Trophoblast cell (in vitro differentiated cells and primary cell): ENCODE measurements around the gene TPX2.

Experiments used
- DNase-seq, 2 donors: peaks; one replicate each; pipeline ENCODE4 v3.0.0-alpha.2; 2016
- H2AFZ ChIP-seq: 2 replicates; pipeline ENCODE4 v1.6.1; 2013; ENCODE audit warnings: low read length, moderate library complexity, mild to moderate bottlenecking; ENCODE audit not compliant: insufficient read depth, poor library complexity
- H2AK5ac ChIP-seq: 2 replicates; pipeline ENCODE4 v1.6.1; 2013; ENCODE audit warnings: mild to moderate bottlenecking, low read length
- H2BK120ac ChIP-seq: 2 replicates; pipeline ENCODE4 v1.6.1; 2013; ENCODE audit warnings: low read length, mild to moderate bottlenecking, moderate library complexity; ENCODE audit not compliant: insufficient read depth, poor library complexity
- H2BK12ac ChIP-seq: 2 replicates; pipeline ENCODE4 v1.6.1; 2013; ENCODE audit warnings: mild to moderate bottlenecking, low read length, moderate library complexity
- H2BK5ac ChIP-seq: 2 replicates; pipeline ENCODE4 v1.6.1; 2013; ENCODE audit warnings: low read length, low read depth, moderate library complexity, mild to moderate bottlenecking; ENCODE audit not compliant: poor library complexity
- H3K14ac ChIP-seq: 2 replicates; pipeline ENCODE4 v1.6.1; 2013; ENCODE audit warnings: mild to moderate bottlenecking, low read length
- H3K18ac ChIP-seq: 2 replicates; pipeline ENCODE4 v1.6.1; 2013; ENCODE audit warnings: mild to moderate bottlenecking, low read length
- H3K23ac ChIP-seq: 2 replicates; pipeline ENCODE4 v1.6.1; 2013; ENCODE audit warnings: low read length
- H3K27ac ChIP-seq: 2 replicates; pipeline ENCODE4 v1.5.1; 2013; ENCODE audit warnings: low read depth, mild to moderate bottlenecking, inconsistent platforms, low read length, moderate library complexity
- H3K27me3 ChIP-seq: 2 replicates; pipeline ENCODE4 v1.6.1; 2013; ENCODE audit warnings: inconsistent platforms, mild to moderate bottlenecking, low read length, moderate library complexity; ENCODE audit not compliant: insufficient read depth
- H3K36me3 ChIP-seq, 2 experiments: 1 replicate in 1 of 2; 2 replicates in 1 of 2; pipeline ENCODE4 v1.6.1; 2013; ENCODE audit warnings: low read length in 2 of 2, mild to moderate bottlenecking in 2 of 2, moderate library complexity in 1 of 2; ENCODE audit not compliant: insufficient read depth in 2 of 2, control insufficient read depth in 1 of 2
- H3K4ac ChIP-seq: 2 replicates; pipeline ENCODE4 v1.6.1; 2013; ENCODE audit warnings: low read depth, mild to moderate bottlenecking, low read length, moderate library complexity
- H3K4me1 ChIP-seq, 2 experiments: 1 replicate in 1 of 2; 2 replicates in 1 of 2; pipeline ENCODE4 v1.6.1; 2013; ENCODE audit warnings: low read length in 2 of 2, mild to moderate bottlenecking in 2 of 2, moderate library complexity in 1 of 2; ENCODE audit not compliant: insufficient read depth in 2 of 2, control insufficient read depth in 1 of 2
- H3K4me2 ChIP-seq: 2 replicates; pipeline ENCODE4 v1.6.1; 2013; ENCODE audit warnings: inconsistent platforms, mild to moderate bottlenecking, low read length, moderate library complexity
- H3K4me3 ChIP-seq: 2 replicates; pipeline ENCODE4 v1.5.1; 2013; ENCODE audit warnings: mild to moderate bottlenecking, low read depth, low read length, inconsistent platforms
- H3K79me1 ChIP-seq: one replicate; pipeline ENCODE4 v1.6.1; 2013; ENCODE audit warnings: low read length
- H3K79me2 ChIP-seq: 2 replicates; pipeline ENCODE4 v1.6.1; 2013; ENCODE audit warnings: low read length, mild to moderate bottlenecking; ENCODE audit not compliant: control insufficient read depth, insufficient read depth, poor library complexity
- H3K9ac ChIP-seq: 2 replicates; pipeline ENCODE4 v1.6.1; 2013; ENCODE audit warnings: mild to moderate bottlenecking, low read length
- H3K9me3 ChIP-seq: 2 replicates; pipeline ENCODE4 v1.6.1; 2013; ENCODE audit warnings: low read depth, mild to moderate bottlenecking, control low read depth, inconsistent platforms, low read length; ENCODE audit not compliant: insufficient read depth
- H4K12ac ChIP-seq: 2 replicates; pipeline ENCODE4 v1.6.1; 2013; ENCODE audit warnings: low read depth, mild to moderate bottlenecking, low read length, moderate library complexity
- H4K8ac ChIP-seq: 2 replicates; pipeline ENCODE4 v1.6.1; 2013; ENCODE audit warnings: low read depth, mild to moderate bottlenecking, low read length, moderate library complexity
- H4K91ac ChIP-seq: one replicate; pipeline ENCODE4 v1.6.1; 2013; ENCODE audit warnings: low read depth, mild to moderate bottlenecking, low read length, moderate library complexity
- WGBS: extraction: QIAGEN DNeasy Blood & Tissue Kit; methylation state at CpG from one replicate; pipeline ENCODE4 v1.1.7; 2013; ENCODE audit warnings: missing lambda C conversion rate; ENCODE audit not compliant: insufficient read length, insufficient coverage; ENCODE audit errors: extremely low coverage; 5-methylcytosine and 5-hydroxymethylcytosine counted together

The TPX2 gene

GRCh38 chr20:31785089-31785488 is 46.0 kb downstream of the TPX2 start:
- Histone ChIP-seq H3K18ac (no peak overlapping the region), H3K79me1 (no peaks in the 10 kb centered on the region), H3K23ac (no peak overlapping the region), H3K36me3 (peaks cover 31 to 50% of the 10 kb centered on the region in 2 experiments), H3K4me1 (no peaks in the 10 kb centered on the region), H3K27me3 (no peaks in the 10 kb centered on the region), H2BK12ac (no peak overlapping the region), H3K4ac (no peak overlapping the region), H3K27ac (no peak overlapping the region), H4K91ac (no peak overlapping the region), H3K4me3 (no peak overlapping the region), H3K14ac (no peak overlapping the region), H2BK5ac (no peak overlapping the region), H2AFZ (no peak overlapping the region), H2AK5ac (no peak overlapping the region), H3K9me3 (no peaks in the 10 kb centered on the region), H4K8ac (no peak overlapping the region), H3K79me2 (no peaks in the 10 kb centered on the region), H3K9ac (no peak overlapping the region), H4K12ac (no peak overlapping the region), H2BK120ac (no peak overlapping the region), H3K4me2 (no peak overlapping the region)
- WGBS: no CpG with 5 or more reads among the region's 3 CpGs
- no peak for DNase-seq

DNA sequence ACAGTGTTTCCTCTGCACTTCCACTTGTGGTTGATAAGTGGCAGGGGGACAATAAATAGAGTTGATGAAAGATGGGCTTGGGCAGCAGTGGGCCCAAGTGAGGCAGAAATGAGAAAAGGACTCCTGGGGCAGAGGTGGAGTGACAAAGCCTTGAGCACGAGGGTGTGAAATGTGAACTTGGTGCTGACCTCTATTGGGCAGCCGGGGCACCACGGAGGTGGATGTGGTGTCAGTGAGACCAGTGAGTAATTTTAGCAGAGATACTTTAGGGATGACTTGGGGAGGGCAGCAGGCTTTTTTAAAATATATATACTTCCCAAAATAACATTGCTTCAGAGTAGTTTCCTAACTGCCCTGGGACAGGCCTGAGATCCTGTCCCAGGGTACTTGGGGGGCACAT is 49.5 kb downstream of the TPX2 start:
- no CpG with 5 or more reads among the region's 3 CpGs for WGBS
- H3K79me2 ChIP-seq: no peaks in the 10 kb centered on the region
- H2AFZ ChIP-seq: no peak overlapping the region
- no peak for DNase-seq
- H3K9ac ChIP-seq: peak overlapping the region; percentile 33
- H3K4me2 ChIP-seq: no peak overlapping the region
- no peak overlapping the region for H3K4me3 ChIP-seq
- H3K14ac ChIP-seq: no peak overlapping the region
- no peaks in the 10 kb centered on the region for H3K4me1 ChIP-seq
- H2AK5ac ChIP-seq: no peak overlapping the region
- no peaks in the 10 kb centered on the region for H3K27me3 ChIP-seq
- H2BK5ac ChIP-seq: no peak overlapping the region
- no peaks in the 10 kb centered on the region for H3K79me1 ChIP-seq
- H4K91ac ChIP-seq: no peak overlapping the region
- no peak overlapping the region for H4K8ac ChIP-seq
- H3K27ac ChIP-seq: no peak overlapping the region
- H4K12ac ChIP-seq: no peak overlapping the region
- no peak overlapping the region for H2BK120ac ChIP-seq
- peaks cover 14 to 37% of the 10 kb centered on the region in 2 experiments for H3K36me3 ChIP-seq
- H3K18ac ChIP-seq: no peak overlapping the region
- H3K9me3 ChIP-seq: no peaks in the 10 kb centered on the region
- H2BK12ac ChIP-seq: no peak overlapping the region
- H3K4ac ChIP-seq: no peak overlapping the region
- H3K23ac ChIP-seq: no peak overlapping the region

GRCh38 chr20:31790401-31790800 is 51.3 kb downstream of the TPX2 start:
- Histone ChIP-seq H2AK5ac (no peak overlapping the region), H3K27ac (no peak overlapping the region), H2BK12ac (no peak overlapping the region), H2BK120ac (no peak overlapping the region), H3K79me2 (no peaks in the 10 kb centered on the region), H3K36me3 (peaks cover 17 to 35% of the 10 kb centered on the region in 2 experiments), H3K4me1 (peaks cover 0 to 5% of the 10 kb centered on the region in 2 experiments), H3K18ac (no peak overlapping the region), H4K8ac (no peak overlapping the region), H4K91ac (no peak overlapping the region), H3K14ac (no peak overlapping the region), H4K12ac (no peak overlapping the region), H3K9ac (no peak overlapping the region), H3K79me1 (no peaks in the 10 kb centered on the region), H3K9me3 (no peaks in the 10 kb centered on the region), H3K4ac (no peak overlapping the region), H2AFZ (no peak overlapping the region), H3K27me3 (no peaks in the 10 kb centered on the region), H3K23ac (no peak overlapping the region), H2BK5ac (no peak overlapping the region), H3K4me3 (no peak overlapping the region), H3K4me2 (no peak overlapping the region)
- DNase-seq: peak; percentile 33 to 82
- no CpG with 5 or more reads among the region's 3 CpGs for WGBS

- Histone ChIP-seq H3K27ac (no peak overlapping the region), H3K4me3 (no peak overlapping the region), H3K4me1 (peaks cover 0 to 5% of the 10 kb centered on the region in 2 experiments), H2AFZ (no peak overlapping the region), H3K36me3 (peaks cover 29 to 47% of the 10 kb centered on the region in 2 experiments), H2BK120ac (no peak overlapping the region), H3K27me3 (no peaks in the 10 kb centered on the region), H4K12ac (no peak overlapping the region), H3K4ac (no peak overlapping the region), H3K14ac (no peak overlapping the region), H3K4me2 (no peak overlapping the region), H3K9ac (no peak overlapping the region), H2BK12ac (peak overlapping the region; percentile 45), H3K23ac (no peak overlapping the region), H2BK5ac (no peak overlapping the region), H3K9me3 (no peaks in the 10 kb centered on the region), H4K8ac (no peak overlapping the region), H4K91ac (no peak overlapping the region), H3K79me1 (no peaks in the 10 kb centered on the region), H2AK5ac (no peak overlapping the region), H3K79me2 (no peaks in the 10 kb centered on the region), H3K18ac (no peak overlapping the region)
- no peak for DNase-seq
- no CpG with 5 or more reads among the region's 3 CpGs for WGBS
Measured at GRCh38 chr20:31797364-31797763, 58.3 kb downstream of the TPX2 start.
